NCI-H1436 (cell line): ENCODE results near the gene BTNL8.

Experiments used
- DNase-seq: peaks from one replicate; lab custom pipeline; 2025; lab: John Stamatoyannopoulos, UW

Gene BTNL8, protein sequence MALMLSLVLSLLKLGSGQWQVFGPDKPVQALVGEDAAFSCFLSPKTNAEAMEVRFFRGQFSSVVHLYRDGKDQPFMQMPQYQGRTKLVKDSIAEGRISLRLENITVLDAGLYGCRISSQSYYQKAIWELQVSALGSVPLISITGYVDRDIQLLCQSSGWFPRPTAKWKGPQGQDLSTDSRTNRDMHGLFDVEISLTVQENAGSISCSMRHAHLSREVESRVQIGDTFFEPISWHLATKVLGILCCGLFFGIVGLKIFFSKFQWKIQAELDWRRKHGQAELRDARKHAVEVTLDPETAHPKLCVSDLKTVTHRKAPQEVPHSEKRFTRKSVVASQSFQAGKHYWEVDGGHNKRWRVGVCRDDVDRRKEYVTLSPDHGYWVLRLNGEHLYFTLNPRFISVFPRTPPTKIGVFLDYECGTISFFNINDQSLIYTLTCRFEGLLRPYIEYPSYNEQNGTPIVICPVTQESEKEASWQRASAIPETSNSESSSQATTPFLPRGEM

DNA sequence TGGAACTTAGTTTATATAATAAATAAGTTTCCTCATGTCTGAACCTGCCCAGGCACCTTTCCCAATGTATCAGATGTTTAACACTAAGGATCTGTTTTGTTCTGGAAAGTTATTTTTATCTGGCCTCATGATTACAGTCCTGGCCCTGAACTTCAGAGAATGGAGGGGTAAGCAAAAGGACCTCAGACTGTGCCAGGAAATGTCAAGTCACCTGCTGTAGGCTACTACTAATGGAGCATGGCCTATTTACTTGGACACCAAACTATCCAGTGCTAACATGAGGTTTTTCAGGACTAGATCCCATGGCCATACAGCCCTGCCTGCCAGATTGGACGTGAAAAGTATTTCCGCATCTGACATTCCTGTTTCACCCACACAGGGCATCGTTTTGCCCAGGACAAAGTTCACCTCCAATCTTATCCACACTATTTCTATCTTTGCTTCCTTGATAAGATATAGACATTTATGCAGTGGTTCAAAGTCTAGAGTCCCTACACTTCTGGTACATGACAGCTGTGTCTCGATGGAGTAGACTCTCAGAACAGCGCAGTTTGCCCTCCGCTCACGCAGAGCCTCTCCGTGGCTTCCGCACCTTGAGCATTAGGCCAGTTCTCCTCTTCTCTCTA lies at the start of gene BTNL8:
TSS of gene BTNL8 (plus strand) at position 539 of the 626 bp plus-strand sequence. CDS start 152 bp downstream, outside the sequence.
- no peak for DNase-seq

DNA sequence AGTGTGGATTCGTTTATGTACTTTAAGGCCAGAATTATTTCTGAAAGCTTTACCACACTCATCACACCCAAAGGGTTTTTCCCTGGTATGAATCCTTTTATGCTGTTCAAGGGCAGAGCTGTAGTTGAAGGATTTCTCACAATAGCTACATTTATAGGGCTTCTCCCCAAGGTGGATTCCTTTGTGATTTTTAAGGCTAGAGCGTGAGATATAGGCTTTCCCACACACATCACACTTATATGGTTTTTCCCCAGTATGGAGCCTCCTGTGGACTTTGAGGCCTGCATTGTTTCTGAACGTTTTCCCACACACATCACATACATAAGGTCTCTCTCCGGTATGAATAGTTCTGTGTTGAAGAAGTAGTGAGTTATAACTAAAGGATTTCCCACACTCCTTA lies 49.1 kb upstream of the BTNL8 start:
- DNase-seq: no peak

DNA sequence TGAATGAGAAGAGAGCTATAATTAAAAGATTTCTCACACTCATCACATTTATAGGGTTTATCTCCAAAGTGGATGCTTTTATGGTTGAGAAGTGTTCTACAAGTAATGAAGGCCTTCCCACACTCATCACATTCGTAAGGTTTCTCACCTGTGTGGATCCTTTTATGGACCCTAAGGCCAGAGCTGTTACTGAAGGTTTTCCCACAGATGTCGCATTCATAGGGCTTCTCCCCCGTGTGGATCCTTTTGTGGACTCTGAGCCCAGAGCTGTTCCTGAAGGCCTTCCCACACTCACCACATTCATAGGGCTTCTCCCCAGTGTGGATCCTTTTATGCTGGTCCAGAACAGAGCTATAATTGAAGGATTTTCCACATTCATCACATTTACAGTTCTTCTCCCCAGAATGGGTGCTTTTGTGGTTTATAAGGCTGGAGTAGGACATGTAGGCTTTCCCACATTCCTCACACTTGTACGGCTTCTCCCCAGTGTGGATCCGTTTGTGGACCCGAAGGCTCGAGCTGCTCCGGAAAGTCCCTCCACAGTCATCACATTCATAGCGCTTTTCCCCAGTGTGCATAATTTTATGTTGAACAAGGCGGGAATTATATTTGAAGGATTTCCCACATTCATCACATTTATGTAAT lies 48.4 kb upstream of the BTNL8 start:
- no peak for DNase-seq

- no peak for DNase-seq
These were observed 46.5 kb upstream of the BTNL8 start for GRCh38 chr5:180852495-180852894.

- DNase-seq: no peak
These were observed 45.7 kb upstream of the BTNL8 start for GRCh38 chr5:180853121-180853847.

GRCh38 chr5:180853848-180854176 lies 45.1 kb upstream of the BTNL8 start:
- no peak for DNase-seq

GRCh38 chr5:180858586-180858985 lies 40.4 kb upstream of the BTNL8 start:
- DNase-seq: no peak

DNA sequence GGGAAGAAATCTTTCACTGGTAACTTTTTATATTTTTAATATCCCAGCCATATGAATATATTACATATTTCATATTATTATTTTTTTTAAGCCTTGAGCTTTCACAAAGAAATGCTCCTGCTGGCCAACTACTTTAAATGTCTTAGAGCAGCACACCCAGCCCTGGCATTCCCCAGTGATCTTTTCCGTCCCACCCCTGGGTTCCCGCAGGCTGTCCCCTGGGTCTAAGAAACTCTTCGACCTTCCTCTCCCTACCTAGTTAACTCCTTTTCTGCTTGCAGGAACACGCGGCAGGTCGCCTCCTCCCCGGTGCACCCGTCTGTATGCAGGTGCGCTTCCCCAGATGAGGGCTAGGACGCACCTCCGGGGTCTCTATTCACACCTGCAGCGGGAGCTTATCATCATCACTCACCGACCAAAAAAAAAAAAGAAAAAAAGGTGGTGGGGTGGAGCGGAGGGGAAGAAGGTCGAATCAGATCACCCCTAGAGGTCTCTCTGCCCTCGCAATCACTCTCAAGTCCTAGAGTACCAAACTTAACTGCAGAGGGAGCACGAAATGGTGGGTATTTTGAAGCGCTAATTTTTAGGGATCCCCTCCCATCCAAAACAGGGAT lies 38.6 kb upstream of the BTNL8 start:
- peak; percentile 4 for DNase-seq

- DNase-seq: peak; percentile 78
These were observed 37.8 kb upstream of the BTNL8 start, which contains the start of gene ZFP62 for GRCh38 chr5:180860887-180861822. ZFP62 (minus strand) TSS chr5:180861276; CDS start chr5:180861219, 57 bp downstream.

- DNase-seq: no peak
These were observed 36.3 kb upstream of the BTNL8 start for GRCh38 chr5:180862645-180863044.

DNA sequence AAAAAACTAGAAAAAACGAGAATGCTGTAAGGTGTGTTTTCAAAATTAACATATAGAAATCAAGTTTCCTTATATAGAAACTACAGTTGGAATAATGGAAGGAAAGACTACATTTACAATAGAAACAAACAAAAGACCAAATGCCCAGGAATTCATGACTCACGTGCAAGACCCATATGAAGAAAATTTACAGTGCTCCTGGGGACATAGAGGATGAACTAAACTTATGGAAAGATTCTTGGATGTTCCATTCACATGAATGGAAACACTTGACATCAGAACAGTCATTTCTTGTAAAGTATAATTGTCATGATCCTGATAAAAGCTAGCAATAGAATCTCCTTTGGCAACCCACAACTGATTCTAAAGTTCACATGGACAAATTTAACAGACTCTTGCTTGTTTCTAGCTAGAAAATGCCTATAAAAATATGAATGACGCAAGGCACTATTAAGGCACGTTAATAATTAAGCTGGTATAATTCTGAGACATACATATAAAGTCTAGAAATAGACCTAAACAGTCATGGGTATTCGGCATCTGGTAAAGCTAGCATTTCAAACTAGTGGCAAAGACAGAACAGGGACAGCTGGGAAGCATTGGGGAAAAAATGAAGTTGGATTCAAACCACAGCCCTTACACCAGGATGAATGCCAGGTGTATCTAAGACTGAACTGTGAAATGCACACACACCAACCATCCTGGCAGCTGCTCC lies 32.8 kb upstream of the BTNL8 start:
- DNase-seq: no peak

- DNase-seq: no peak
These were observed 32.0 kb upstream of the BTNL8 start for GRCh38 chr5:180866985-180867384.

DNA sequence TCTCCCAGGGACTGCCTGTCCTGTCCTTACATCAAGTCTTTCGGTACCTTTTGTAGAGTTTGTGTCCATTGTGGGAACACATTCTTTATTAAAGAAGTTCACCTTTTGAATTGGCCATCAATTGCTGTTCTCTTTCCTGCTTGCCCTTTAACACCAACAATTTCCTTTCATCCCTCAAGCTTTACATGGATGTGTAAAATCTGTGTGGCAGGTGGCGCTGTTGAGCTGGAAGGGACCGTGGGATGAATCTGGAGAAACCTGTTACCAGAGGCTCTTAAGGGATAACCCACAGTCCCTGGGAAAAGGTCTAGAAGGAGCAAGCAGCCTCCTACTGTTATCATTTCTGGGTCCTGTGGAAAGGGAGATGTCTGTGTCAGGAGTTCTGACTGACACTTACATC lies 30.0 kb upstream of the BTNL8 start:
- peak; percentile 29 for DNase-seq

DNA sequence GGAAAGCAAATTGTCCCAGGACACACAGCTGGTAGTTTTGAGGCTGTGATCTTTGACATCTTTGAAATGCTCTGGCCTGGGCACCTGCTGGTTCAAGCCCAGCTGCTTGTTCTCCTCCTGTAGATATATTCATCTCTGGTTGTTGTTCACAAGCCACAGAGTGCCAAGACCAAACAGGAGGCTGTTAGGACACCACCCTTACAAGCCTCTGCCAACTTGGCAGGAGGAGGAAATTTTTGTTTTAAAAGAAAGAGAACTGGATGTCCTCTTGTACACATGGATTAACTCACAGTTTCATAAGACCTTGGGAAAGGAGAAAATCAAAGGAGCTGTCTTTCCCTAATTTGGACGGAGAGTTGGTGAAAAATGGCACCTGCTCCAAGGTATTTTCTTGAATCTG lies 29.4 kb upstream of the BTNL8 start:
- no peak for DNase-seq

GRCh38 chr5:180870276-180871068 lies 28.5 kb upstream of the BTNL8 start:
- no peak for DNase-seq

- no peak for DNase-seq
These were observed 26.5 kb upstream of the BTNL8 start for GRCh38 chr5:180872419-180872818.

DNA sequence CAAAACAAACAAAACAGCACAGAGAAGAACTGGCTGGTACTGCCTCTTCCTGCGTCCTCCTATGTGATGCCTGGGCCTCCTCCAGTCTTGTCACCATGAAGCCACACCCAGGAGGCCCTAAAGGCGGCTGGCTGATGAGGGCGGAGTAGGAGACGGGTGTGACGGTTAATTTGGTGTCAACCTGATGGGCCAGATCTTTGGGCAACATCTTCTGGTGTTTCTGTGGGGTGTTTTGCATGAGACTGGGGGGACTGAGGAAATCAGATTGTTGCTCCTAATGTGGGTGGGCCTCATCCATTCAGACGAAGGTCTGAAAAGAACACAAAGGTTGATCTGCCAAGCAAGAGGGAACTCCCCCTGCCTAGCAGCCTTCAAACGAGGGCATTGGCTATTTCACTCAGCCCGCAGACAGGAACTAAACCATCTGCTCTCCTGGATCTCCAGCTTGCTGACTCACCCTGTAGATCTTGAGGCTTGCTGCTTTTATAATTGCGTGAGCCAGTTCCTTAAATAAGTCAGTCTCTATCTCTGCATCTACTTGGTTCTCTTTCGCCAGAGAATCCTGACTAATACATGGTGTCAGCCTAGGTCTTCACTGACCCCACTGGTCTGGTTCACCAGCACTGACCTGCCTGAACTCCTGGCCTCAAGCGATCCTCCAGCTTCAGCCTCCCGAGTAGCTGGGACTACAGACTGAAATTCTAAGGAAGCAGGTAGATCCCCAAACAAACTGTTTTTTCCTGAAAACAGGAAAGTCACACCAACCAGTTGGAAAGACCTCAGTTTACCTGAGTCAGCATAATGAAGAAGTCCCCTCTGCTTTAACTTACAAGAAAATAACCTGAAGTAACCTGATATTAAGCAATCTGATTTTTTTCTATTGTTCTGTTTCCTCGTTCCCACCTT lies 25.1 kb upstream of the BTNL8 start:
- no peak for DNase-seq
